ENCODE measurements around the gene COL21A1.
A peak's percentile ranks its signal among the peaks of the same experiment; 100 is the strongest.

Gene COL21A1

GRCh38 chr6:56245903-56246351 is 1.5 kb downstream of the COL21A1 start:
- H3K4me1 ChIP-seq (ENCODE audit: control insufficient read depth, insufficient read depth, low read length) = peaks cover 24% of the 10 kb centered on the region
- ChIA-PET CTCF (interaction anchor here (0.6 to 1.5 kb wide), 7 partner anchors 8 to 183 kb away, joined by 3 to 5 read pairs (median 3); no protein-coding TSS in a partner anchor), POLR2A (no interaction called here)
- H3K27ac ChIP-seq (ENCODE audit: extremely low read depth, low read depth, low read length) = no peak overlapping the region
- H3K4me3 ChIP-seq (ENCODE audit: low read depth, low read length) = no peak overlapping the region
- TF ChIP-seq ZNF48 (tag by site-specific recombination; IDR thresholded peaks at IDR 0.05) (no peak), ZBTB49 (tag by site-specific recombination; IDR thresholded peaks at IDR 0.05; ENCODE audit: low read depth) (no peak), ZNF350 (tag by site-specific recombination; IDR thresholded peaks at IDR 0.05) (no peak), SCRT1 (tag by site-specific recombination; IDR thresholded peaks at IDR 0.05; ENCODE audit: borderline replicate concordance) (no peak), SETDB1 (IDR thresholded peaks at IDR 0.05; ENCODE audit: insufficient read length, low read length) (no peak), EGR2 (tag by site-specific recombination; IDR thresholded peaks at IDR 0.05; ENCODE audit: low read depth) (no peak), ZNF677 (tag by site-specific recombination; IDR thresholded peaks at IDR 0.05) (no peak), ZNF513 (tag by site-specific recombination; IDR thresholded peaks at IDR 0.05) (no peak), MEIS1 (CRISPR knock-in tag; IDR thresholded peaks at IDR 0.05; ENCODE audit: borderline replicate concordance) (no peak), PRDM2 (tag by site-specific recombination; IDR thresholded peaks at IDR 0.05; ENCODE audit: borderline replicate concordance) (no peak), ZNF174 (tag by site-specific recombination; IDR thresholded peaks at IDR 0.05) (no peak), ZNF266 (tag by site-specific recombination; IDR thresholded peaks at IDR 0.05; ENCODE audit: low read depth) (no peak), ZNF629 (tag by site-specific recombination; IDR thresholded peaks at IDR 0.05) (no peak), ZNF146 (tag by site-specific recombination; IDR thresholded peaks at IDR 0.05) (no peak)
- no peaks in the 10 kb centered on the region for H3K36me3 ChIP-seq (ENCODE audit: control insufficient read depth in 2 of 2, insufficient read depth in 1 of 2, low read length in 2 of 2)
- no peaks in the 10 kb centered on the region for H3K9me3 ChIP-seq (ENCODE audit: control insufficient read depth, insufficient read depth, low read depth, low read length)

- ChIA-PET CTCF (interaction anchor here (0.9 to 1.5 kb wide), 4 partner anchors 9 to 49 kb away, joined by 3 to 5 read pairs (median 3); no protein-coding TSS in a partner anchor), POLR2A (no interaction called here)
- H3K4me1 ChIP-seq (ENCODE audit: control insufficient read depth, insufficient read depth, low read length) = peaks cover 24% of the 10 kb centered on the region
- no peak overlapping the region for H3K4me3 ChIP-seq (ENCODE audit: low read depth, low read length)
- no peaks in the 10 kb centered on the region for H3K36me3 ChIP-seq (ENCODE audit: control insufficient read depth in 2 of 2, insufficient read depth in 1 of 2, low read length in 2 of 2)
- H3K9me3 ChIP-seq (ENCODE audit: control insufficient read depth, insufficient read depth, low read depth, low read length) = no peaks in the 10 kb centered on the region
- no peak overlapping the region for H3K27ac ChIP-seq (ENCODE audit: extremely low read depth, low read depth, low read length)
- TF ChIP-seq ZNF350 (tag by site-specific recombination; IDR thresholded peaks at IDR 0.05) = peak; percentile 21; the same call in 1 of the 2 replicates
- no peak for TF ChIP-seq ZNF211 (tag by site-specific recombination; IDR thresholded peaks at IDR 0.05; ENCODE audit: low read depth)
- TF ChIP-seq ZNF664 (tag by site-specific recombination; IDR thresholded peaks at IDR 0.05) = peak; percentile 86
- TF ChIP-seq ZNF629 (tag by site-specific recombination; IDR thresholded peaks at IDR 0.05) = peak; percentile 29; the same call in 1 of the 2 replicates
- peak; percentile 50; the same call in 1 of the 2 replicates for TF ChIP-seq ATF2 (tag by site-specific recombination; IDR thresholded peaks at IDR 0.05; ENCODE audit: low read depth)
- TF ChIP-seq KLF10 (tag by site-specific recombination; IDR thresholded peaks at IDR 0.05) = no peak
- no peak for TF ChIP-seq EGR2 (tag by site-specific recombination; IDR thresholded peaks at IDR 0.05; ENCODE audit: low read depth)
- TF ChIP-seq ZNF580 (tag by site-specific recombination; IDR thresholded peaks at IDR 0.05) = no peak
- no peak for TF ChIP-seq ZNF513 (tag by site-specific recombination; IDR thresholded peaks at IDR 0.05)
Observed at GRCh38 chr6:56244528-56245253, 2.7 kb downstream of the COL21A1 start.

Data from HEK293 (cell line).